Fibroblast of villous mesenchyme (primary cell): ENCODE measurements around the gene RGS7. TPM values are rescaled to one million over a fixed set of nuclear protein-coding genes. Genes with fewer than 3 reads are reported as not detected.

Experiments
- DNase-seq: peaks from one replicate; pipeline ENCODE4 v3.0.0-alpha.2; 2010; ENCODE audit warnings: low read depth
- H3K4me3 ChIP-seq: 2 replicates; pipeline ENCODE4 v1.5.1; 2011; ENCODE audit warnings: low read depth, mild to moderate bottlenecking, low read length
- CTCF ChIP-seq: IDR thresholded peaks from 2 replicates; pipeline ENCODE4 v1.5.1; 2012; ENCODE audit warnings: low read depth, mild to moderate bottlenecking, low read length; ENCODE audit not compliant: insufficient read depth
- total RNA-seq: library from RNA; depleted of rRNA; stranded (reverse); fragments of >200 nt; gene quantifications from 2 replicates; pipeline ENCODE4 v1.2.3, GENCODE V29; 2012

The RGS7 gene
- total RNA-seq, 1 donor = 0.43 TPM

GRCh38 chr1:240835291-240835690, 521.7 kb downstream of the RGS7 start:
- no peak for DNase-seq
- H3K4me3 ChIP-seq = no peak overlapping the region
- TF ChIP-seq CTCF = no peak

GRCh38 chr1:240833075-240833474, 523.9 kb downstream of the RGS7 start:
- no peak overlapping the region for H3K4me3 ChIP-seq
- no peak for DNase-seq
- no peak for TF ChIP-seq CTCF

GRCh38 chr1:240831922-240832321, 525.1 kb downstream of the RGS7 start:
- TF ChIP-seq CTCF = no peak
- no peak for DNase-seq
- no peak overlapping the region for H3K4me3 ChIP-seq

- DNase-seq = peak; percentile 47
- no peak for TF ChIP-seq CTCF
- H3K4me3 ChIP-seq = no peak overlapping the region
Measured at GRCh38 chr1:240831191-240831631, 525.8 kb downstream of the RGS7 start.

- no peak overlapping the region for H3K4me3 ChIP-seq
- DNase-seq = no peak
- no peak for TF ChIP-seq CTCF
Measured at GRCh38 chr1:240829487-240829886, 527.5 kb downstream of the RGS7 start.

- DNase-seq = no peak
- TF ChIP-seq CTCF = no peak
Measured at GRCh38 chr1:240827786-240828185, 529.2 kb downstream of the RGS7 start.

GRCh38 chr1:240824238-240824637, 532.8 kb downstream of the RGS7 start:
- no peak overlapping the region for H3K4me3 ChIP-seq
- no peak for TF ChIP-seq CTCF
- no peak for DNase-seq

More at GRCh38 chr1:240827786-240828185, 529.2 kb downstream of the RGS7 start:
- no peak overlapping the region for H3K4me3 ChIP-seq
